Stimulated activated CD4-positive, alpha-beta T cell treated with anti-CD3 and anti-CD28 coated beads, Interleukin-12 subunit alpha, Interleukin-12 subunit beta, amount 100 ng/mL, for 4 hours (primary cell): ENCODE data around the gene NRROS.

Source experiments
- DNase-seq: peaks from one replicate; pipeline ENCODE4 v3.0.0-alpha.2; 2020

NRROS gene

GRCh38 chr3:196652961-196653795 lies 13.7 kb downstream of the NRROS start:
- DNase-seq, result no peak

- DNase-seq, result no peak
These were observed 14.7 kb downstream of the NRROS start for GRCh38 chr3:196654006-196654734.

GRCh38 chr3:196654735-196655090 lies 15.2 kb downstream of the NRROS start:
- DNase-seq, result no peak

- DNase-seq, result no peak
These were observed 16.0 kb downstream of the NRROS start for GRCh38 chr3:196655496-196655895.

- DNase-seq, result no peak
These were observed 16.7 kb downstream of the NRROS start for GRCh38 chr3:196656213-196656612.

GRCh38 chr3:196659901-196660351 lies 20.4 kb downstream of the NRROS start:
- DNase-seq, result no peak

GRCh38 chr3:196660381-196661166 lies 21.1 kb downstream of the NRROS start:
- no peak for DNase-seq

GRCh38 chr3:196661400-196661799 lies 21.9 kb downstream of the NRROS start:
- DNase-seq, result no peak

- DNase-seq, result no peak
These were observed 22.5 kb downstream of the NRROS start for GRCh38 chr3:196662033-196662432.

- no peak for DNase-seq
These were observed 23.4 kb downstream of the NRROS start for GRCh38 chr3:196662711-196663571.

- DNase-seq, result no peak
These were observed 26.7 kb downstream of the NRROS start for GRCh38 chr3:196666001-196666867.

- DNase-seq, result no peak
These were observed 27.7 kb downstream of the NRROS start for GRCh38 chr3:196667056-196667825.

- no peak for DNase-seq
These were observed 30.8 kb downstream of the NRROS start for GRCh38 chr3:196670339-196670738.

- DNase-seq, result no peak
These were observed 34.1 kb downstream of the NRROS start for GRCh38 chr3:196673632-196674031.

- no peak for DNase-seq
These were observed 37.9 kb downstream of the NRROS start for GRCh38 chr3:196677353-196677752.

GRCh38 chr3:196677931-196678330 lies 38.4 kb downstream of the NRROS start:
- no peak for DNase-seq

GRCh38 chr3:196684548-196685407 lies 45.3 kb downstream of the NRROS start:
- DNase-seq, result peak; percentile 48

- no peak for DNase-seq
These were observed 46.9 kb downstream of the NRROS start for GRCh38 chr3:196686436-196686835.

- no peak for DNase-seq
These were observed 48.9 kb downstream of the NRROS start for GRCh38 chr3:196688349-196688748.
